RWPE1 (cell line): ENCODE measurements around the gene CSNK1A1.

Experiments
- CTCF ChIA-PET: fragments of 350-600 bp; sonication (Branson Sonifier 250); formaldehyde crosslinking; extraction: SDS; loops from one replicate; lab custom pipeline; 2021; lab: Yijun Ruan, JAX
- POLR2A ChIA-PET: fragments of 400-600 bp; formaldehyde crosslinking; extraction: SDS; loops from one replicate; lab custom pipeline; 2020; ENCODE audit warnings: antibody characterized with exemption; ENCODE audit not compliant: low non-redundant PET; lab: Yijun Ruan, JAX
- DNase-seq: peaks from one replicate; pipeline ENCODE4 v3.0.0; 2012; ENCODE audit warnings: low spot score
- H3K27ac ChIP-seq: fragments of 450-650 bp; 2 replicates; pipeline ENCODE4 v1.5.1; 2017
- CTCF ChIP-seq: fragments of 450-650 bp; conservative IDR thresholded peaks from 2 replicates; pipeline ENCODE4 v1.5.1; 2017; ENCODE audit warnings: low read depth, mild to moderate bottlenecking

The CSNK1A1 gene

DNA sequence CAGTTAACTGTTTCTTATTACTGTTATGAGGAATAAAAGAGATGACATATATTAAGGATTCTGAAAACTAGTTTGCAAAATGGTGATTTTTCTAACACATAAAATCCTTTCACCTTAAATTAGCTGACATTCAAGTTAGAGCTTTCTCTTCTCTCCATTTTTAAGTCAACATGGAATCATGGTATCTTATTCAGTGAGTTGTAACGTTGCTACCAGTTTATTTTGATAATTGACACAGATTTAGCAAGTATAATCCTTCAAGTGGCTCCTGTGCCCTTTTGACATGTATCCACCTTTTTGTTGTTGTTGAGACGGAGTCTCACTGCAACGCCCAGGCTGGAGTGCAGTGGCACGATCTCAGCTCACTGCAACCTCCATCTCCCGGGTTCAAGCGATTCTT is 58.5 kb downstream of the CSNK1A1 start:
- ChIA-PET POLR2A (no interaction called here), CTCF (interaction anchor here (0.6 kb wide), 3 partner anchors 47 to 58 kb away, joined by 4 read pairs; no protein-coding TSS in a partner anchor)
- H3K27ac ChIP-seq: peak overlapping the region; percentile 60
- TF ChIP-seq CTCF: no peak
- DNase-seq: no peak

DNA sequence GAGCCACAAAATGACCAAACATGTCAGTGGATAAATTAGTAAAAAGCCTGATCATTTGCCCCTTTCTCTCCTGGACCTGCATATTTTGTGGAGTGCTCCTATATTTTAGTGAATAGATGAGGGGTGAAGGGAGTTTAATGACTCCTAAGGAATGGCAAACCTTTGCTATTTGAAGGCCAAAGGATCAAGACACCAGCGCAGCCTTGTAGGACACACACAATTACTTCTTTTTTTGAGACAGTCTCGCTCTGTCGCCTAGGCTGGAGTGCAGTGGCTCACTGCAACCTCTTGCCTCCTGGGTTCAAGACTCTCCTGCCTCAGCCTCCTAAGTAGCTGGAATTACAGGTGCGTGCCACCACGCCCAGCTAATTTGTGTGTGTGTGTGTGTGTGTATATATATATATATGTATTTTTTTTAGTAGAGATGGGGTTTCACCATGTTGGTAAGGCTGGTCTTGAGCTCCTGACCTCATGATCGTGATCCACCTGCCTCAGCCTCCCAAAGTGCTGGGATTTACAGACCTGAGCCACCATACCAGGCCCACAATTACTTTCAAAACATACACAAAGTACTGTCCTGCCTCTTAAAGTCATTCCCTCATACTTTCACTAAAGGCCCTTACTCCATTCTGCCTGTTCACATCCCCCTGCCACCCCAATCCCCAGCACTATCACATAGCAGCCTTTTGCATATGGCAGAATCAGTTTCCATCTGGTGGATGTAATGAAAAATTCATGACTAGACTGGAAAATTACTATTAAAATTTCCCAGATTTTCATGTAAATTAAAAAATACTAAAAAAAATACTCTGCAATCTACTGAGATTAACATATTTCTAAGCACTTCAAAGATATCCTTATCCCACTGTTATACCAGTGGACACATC is 60.4 kb downstream of the CSNK1A1 start:
- ChIA-PET POLR2A (no interaction called here), CTCF (interaction anchor here (0.6 to 0.8 kb wide), 3 partner anchors 16 to 229 kb away, joined by 3 to 7 read pairs (median 4); no protein-coding TSS in a partner anchor)
- no peak for DNase-seq
- H3K27ac ChIP-seq: peak overlapping the region; percentile 76
- TF ChIP-seq CTCF: no peak

DNA sequence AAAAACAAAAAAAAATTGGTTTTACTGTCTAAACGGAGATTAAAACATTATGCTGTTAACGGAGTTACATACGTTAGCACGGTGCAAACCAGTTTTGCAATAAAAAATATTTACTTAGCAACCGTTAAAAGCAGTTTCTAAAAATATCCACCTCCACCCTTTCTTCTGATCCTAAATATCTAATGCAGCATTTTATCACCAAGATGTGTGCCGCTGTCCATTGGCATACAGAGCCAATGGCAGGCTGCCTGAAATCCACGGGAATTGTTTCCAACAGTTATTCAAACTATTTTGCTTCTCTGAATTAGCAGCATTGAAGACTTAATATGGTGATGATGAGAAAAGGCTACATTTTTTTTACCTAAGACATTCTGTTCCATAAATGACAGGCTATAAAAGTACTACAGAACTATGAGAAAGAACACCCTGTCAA is 61.6 kb downstream of the CSNK1A1 start:
- POLR2A ChIA-PET: no interaction called here
- H3K27ac ChIP-seq: peak overlapping the region; percentile 95; the same call in 1 of the 2 replicates

GRCh38 chr5:149488645-149489306 is 62.5 kb downstream of the CSNK1A1 start:
- ChIA-PET POLR2A (interaction anchor here (0.7 kb wide), 2 partner anchors 14 to 115 kb away, joined by 3 read pairs; no protein-coding TSS in a partner anchor), CTCF (no interaction called here)
- no peak for TF ChIP-seq CTCF
- peak overlapping the region; percentile 95 for H3K27ac ChIP-seq
- no peak for DNase-seq

More for the DNA sequence above, 61.6 kb downstream of the CSNK1A1 start:
- CTCF ChIA-PET: no interaction called here
- no peak for TF ChIP-seq CTCF
- no peak for DNase-seq

- no peak for TF ChIP-seq CTCF
- peak overlapping the region; percentile 95 for H3K27ac ChIP-seq
- no peak for DNase-seq
- CTCF ChIA-PET: interaction anchor here (1.0 kb wide), 1 partner anchor 48 kb away, joined by 4 read pairs; no protein-coding TSS in a partner anchor
- POLR2A ChIA-PET: no interaction called here
Observed at GRCh38 chr5:149487672-149488071, 63.6 kb downstream of the CSNK1A1 start.
